HG03097 (cell line): ENCODE results near the gene RNU2-63P.
"Not testable (repeated sequence)": the region's sequence is repeated elsewhere in the genome, so short reads cannot be mapped to it uniquely, and the experiment has no call there.

Source experiments
- ATAC-seq: cut with Tn5 transposase; IDR thresholded peaks from one replicate; pipeline ENCODE4 v1.9.1; 2021; ENCODE audit not compliant: unreplicated experiment, low FRiP score

The RNU2-63P gene

DNA sequence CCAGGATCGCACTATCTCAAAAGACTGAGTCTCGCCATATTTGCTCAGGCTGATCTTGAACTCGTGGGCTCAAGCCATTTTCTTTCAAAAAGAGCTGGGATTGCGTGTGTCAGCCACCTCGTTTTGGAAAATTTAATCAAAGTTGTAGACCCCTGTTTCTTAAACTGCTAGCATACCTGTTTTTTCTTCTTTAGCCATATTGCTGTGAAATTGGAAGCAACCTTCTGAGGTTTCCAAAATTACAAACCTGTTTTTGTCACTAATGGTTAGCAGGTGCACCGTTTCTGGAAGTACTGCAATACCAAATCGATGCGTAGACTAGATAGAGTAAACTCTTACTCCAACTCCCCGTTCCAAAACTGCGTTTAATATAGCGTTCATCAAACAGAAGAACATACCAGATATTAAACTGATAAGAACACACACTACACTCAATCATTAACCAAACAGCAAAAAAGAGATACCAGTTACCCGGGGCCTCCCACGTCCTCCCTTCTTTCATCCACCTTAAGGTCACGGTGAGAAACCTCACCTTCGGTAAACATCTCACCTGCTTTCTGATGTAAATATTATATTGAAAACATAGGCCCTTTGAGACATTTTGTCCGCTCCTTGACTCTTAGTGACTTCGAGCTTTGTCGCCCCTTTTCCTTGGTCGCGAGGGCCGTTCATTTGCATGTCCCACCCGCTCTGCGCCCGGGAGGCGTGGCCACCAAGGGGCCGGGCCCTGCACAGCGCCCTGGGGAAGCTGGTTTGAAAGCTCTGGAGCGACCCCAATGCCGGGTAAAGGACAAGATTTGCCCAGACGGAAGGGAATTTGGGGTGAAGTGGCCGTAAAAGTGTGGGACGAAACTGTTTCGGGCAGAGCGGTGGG, at the start of gene RNU2-63P:
TSS of gene RNU2-63P (minus strand) at position 462 of the 874 bp plus-strand sequence.
- peak; percentile 80 for ATAC-seq

DNA sequence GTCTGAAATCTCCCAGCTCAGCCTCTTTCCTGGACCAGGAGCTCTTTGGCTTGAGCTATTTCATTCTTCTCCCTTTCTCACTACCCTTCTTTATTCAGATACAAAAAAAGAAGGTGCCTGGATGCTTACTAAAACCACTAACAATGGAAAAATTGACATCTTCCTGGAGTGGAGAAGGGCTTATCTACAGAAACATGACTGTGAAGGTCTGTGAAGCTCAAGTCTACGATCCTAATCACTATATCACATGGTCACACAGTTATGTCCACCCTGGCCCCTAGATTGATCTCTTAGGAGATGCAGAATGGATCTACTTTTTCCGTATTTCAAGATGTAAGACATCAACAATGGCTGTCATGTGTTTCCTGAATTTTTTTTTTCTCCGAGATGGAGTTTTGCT, 44.9 kb upstream of the RNU2-63P start:
- ATAC-seq, result no peak

GRCh38 chr2:88060907-88061275, 44.5 kb upstream of the RNU2-63P start:
- no peak for ATAC-seq

- ATAC-seq, result no peak
Observed at GRCh38 chr2:88059979-88060906, 43.9 kb upstream of the RNU2-63P start.

DNA sequence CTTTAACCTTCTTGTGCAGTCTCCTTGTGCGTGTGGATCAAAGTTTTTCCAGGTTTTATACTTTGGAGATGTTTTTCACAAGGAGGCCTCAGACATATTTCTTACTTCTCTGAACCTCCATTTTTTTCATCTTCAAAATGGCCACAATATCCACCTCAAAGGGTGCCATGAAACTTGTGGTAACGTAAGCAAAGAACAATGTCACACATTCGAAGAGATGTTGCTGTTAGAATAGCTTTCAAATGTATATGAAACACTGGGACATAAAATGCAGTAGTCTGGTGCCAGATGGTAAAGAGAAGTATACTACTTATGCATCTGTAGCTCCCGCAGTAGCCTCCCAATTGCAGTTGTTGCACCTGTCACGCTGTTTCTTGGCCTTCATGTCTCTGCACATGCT, 41.8 kb upstream of the RNU2-63P start:
- no peak for ATAC-seq

DNA sequence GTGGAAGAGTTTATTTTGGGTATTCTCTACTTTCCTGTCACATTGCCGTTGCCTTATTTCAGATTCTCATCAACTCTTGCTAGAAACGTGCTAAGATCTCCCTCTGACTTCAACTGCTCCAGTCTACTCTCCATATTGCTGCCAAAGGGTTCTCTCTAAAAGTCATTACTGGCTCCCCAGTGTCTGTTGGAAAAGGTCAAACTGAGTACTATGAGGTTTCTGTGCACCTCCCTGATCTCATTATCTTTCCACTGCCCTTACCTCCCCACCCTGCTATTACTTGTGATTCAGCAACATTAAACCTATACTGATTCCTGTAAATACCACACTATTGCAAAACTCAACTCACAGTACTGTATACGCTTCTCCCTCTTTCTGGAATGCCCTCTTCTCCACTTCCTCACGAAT, 41.1 kb upstream of the RNU2-63P start:
- no peak for ATAC-seq

DNA sequence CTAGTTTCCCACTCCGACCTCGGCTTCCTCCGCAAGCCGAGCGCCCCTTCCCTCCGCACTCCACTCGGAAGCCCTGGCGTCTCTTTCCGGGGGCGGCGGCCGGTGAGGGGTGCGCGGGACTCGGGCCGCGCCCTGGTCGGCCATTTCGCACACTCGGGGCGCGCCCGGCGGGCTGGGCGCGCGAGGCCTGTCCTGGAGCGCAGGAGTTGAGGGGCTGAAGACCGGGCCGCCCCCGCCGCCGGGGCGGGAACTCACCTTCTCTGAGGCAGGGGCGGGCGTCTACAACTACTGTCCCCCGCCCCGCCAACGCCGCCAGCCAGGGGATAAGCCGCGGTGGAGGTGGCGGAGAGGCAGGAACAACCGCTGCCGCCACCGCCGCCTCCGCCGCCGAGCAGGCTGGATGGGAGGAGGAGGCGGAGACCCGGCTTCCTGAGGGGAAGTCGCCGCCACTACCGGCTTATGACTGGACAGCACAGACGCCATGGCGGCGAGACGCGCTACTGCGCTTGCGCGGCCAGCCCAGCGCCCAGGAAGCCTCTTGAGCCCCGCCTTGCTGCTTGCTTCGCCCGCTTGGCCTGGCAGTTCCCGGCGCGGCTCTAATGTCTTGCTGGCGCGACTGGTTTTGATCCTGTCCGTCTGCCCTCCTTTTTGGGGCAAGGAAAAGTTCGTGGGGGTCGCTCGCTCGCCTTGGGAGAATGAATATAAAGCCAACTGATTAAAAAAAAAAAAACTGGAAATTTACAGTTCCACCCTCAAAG, 39.2 kb upstream of the RNU2-63P start, which contains the start of gene KRCC1:
TSS of gene KRCC1 (minus strand) at position 413 of the 758 bp plus-strand sequence. CDS start 27,220 bp downstream, outside the sequence.
- peak; percentile 95 for ATAC-seq

DNA sequence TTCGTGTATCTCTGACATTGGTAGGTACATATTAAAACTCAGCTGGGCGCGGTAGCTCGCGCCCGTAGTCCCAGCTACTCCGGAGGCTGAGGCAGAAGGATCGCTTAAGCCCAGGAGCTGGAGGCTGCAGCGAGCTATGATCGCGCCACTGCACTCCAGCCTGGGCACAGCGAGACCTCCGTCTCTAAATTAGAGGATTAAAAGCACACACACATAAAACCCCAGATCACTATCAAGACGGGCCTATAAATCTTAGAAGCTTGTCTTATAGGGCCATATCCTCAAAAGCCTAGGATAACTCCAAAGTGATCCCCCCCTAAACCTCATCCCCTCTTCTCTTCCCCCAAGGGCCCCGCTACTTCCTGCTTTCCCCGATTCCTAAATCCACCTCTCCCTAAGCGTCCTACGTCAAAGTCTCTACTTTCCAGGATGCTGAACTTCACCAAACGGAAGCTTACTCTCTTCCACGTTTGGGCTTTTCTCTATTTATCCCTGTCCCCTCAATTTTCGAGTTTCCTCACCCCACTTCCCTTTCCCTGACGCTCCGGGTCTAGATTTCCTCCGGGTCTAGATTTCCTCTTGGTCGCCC, 38.5 kb upstream of the RNU2-63P start:
- no peak for ATAC-seq

DNA sequence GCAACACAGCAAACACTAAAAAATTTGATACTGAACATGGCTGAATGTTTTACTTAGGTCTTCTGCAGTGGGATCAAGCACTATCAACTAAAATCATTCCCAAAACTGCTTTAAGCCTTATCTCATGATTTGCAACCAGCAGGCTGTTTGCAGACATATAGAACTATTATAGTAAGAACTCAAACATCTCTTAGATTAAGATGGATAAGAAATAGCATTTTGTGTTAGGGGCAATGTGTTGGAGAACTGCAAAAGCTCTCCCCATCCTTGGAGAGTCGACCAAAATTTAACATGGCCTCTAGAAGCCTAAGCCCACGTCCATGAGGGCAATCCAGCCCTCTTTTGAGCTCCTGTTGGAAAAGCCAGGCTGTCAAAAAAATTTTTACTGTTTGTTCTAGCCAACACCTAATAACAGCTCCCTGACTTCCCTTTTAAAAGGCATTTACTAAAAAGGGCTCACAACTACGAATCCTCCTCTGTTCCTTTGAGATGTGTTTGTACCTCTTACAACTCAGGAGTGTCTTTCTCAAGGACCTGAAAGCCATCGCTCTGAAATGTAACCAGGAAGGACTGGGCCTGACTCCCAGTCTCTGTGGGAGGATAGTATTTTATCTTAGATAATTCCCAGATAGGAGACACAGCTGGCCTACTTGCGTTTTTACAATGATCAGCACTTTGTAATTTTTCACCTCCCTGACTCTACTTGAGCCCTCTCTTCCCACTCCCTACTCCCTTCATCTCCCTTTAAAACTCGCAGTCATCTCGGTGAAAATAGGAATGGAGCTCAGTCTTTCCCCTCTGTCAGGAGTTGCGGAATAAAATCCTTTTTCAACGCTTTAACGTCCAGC, 37.8 kb upstream of the RNU2-63P start:
- ATAC-seq, result no peak

- no peak for ATAC-seq
Observed at GRCh38 chr2:88053296-88053695, 36.9 kb upstream of the RNU2-63P start.

- ATAC-seq, result no peak
Observed at GRCh38 chr2:88051792-88052191, 35.4 kb upstream of the RNU2-63P start.

GRCh38 chr2:88049622-88050021, 33.3 kb upstream of the RNU2-63P start:
- peak; percentile 63 for ATAC-seq

DNA sequence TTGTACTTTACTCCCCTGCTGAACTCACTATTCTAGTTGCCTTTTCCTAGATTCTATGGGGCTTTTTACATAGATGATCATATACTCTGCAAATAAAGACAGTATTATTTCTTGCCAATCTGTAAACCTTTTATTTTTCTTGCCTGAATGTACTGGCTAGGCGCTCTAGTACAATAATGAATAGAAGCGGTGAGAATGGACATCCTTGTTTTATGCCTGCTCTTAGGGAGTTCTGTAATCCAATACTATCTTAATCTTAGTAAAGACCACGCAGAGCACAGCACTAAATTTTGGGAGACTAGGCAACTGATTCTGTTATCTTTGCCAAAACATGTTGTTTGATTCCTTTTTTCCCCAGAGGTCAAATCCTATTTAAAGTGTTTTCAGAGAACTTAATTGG, 32.2 kb upstream of the RNU2-63P start:
- no peak for ATAC-seq

GRCh38 chr2:88045561-88045960, 29.2 kb upstream of the RNU2-63P start:
- not testable (repeated sequence) for ATAC-seq

DNA sequence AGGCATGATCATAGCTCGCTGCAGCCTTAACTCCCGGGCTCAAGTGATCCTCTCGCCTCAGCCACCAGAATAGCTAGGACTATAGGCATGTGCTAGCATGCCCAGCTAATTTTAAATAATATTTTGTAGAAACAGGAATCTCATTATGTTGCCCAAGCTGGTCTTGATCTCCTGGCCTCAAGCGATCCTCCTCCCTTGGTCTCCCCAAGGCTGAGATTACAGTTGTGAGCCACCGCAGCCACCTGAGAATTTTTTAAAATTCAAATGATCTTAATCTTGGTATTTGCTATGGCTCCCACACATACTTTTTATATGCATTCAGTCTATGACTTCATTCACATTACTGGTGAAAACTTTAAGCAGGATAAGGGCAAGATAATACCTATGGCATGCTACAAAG, 26.1 kb upstream of the RNU2-63P start:
- ATAC-seq, result no peak

DNA sequence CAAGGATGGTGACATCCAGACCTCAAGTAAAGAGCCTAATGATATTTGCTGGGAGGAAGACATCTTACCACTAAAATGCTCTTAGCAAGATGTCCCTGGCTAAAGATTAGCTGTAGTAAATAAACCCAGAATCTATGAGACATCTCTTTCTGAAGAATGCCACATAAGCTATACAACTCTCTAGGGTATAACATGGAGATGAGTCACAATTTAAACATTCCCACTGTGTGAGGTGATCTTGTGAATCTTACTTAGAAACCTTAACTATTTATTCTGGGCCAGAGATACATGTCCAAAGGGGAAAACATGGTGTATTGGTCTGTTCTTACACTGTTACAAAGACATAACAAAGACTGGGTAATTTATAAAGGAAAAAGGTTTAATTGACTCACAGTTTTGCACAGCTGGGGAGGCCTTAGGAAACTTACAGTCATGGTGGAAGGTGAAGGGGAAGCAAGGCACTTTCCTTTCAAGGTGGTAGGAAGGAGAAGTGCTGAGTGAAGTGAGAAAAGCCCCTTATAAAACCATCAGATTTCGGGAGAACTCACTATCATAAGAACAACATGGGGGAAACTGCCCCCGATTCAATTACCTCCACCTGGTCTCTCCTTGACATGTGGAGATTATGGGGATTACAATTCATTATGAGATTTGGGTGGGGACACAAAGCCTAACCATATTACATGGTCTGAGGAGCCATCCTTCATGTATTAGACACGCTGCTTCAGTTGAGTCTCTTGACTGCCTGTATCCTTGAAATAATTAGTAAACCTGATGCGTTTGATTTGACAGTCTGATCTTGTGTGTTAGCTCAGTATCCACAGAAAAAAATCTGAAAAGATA, 22.1 kb upstream of the RNU2-63P start:
- ATAC-seq, result no peak

DNA sequence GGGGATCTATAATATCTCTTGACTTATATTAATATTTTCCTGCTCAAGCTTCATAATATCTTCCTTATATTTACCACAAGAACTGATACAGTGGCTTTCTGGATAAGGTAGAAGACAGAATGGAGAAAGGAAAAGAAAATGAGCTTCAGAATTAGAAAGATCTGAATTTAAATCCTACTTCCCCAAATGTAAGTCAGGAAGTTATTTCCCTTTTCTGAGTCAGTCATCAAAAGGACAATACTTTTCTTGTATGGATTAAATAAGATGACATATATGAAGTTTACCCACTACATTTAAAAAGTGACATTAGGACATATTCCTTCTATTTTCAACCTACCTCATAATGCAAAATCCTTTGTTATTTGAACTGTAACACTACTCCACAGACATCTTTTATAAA, 20.3 kb upstream of the RNU2-63P start:
- ATAC-seq, result no peak

- ATAC-seq, result no peak
Observed at GRCh38 chr2:88036182-88036581, 19.8 kb upstream of the RNU2-63P start.
